GM18861 (cell line): ENCODE results near the gene ZNF281.

Experiments used
- ATAC-seq: cut with Tn5 transposase; IDR thresholded peaks from one replicate; pipeline ENCODE4 v1.9.1; 2021; ENCODE audit not compliant: unreplicated experiment

Gene ZNF281

GRCh38 chr1:200392625-200393185 lies 17.1 kb downstream of the ZNF281 start:
- ATAC-seq = no peak

GRCh38 chr1:200391747-200392146 lies 18.1 kb downstream of the ZNF281 start:
- no peak for ATAC-seq

- ATAC-seq = no peak
Measured at GRCh38 chr1:200388791-200389190, 21.0 kb downstream of the ZNF281 start.

GRCh38 chr1:200386416-200386815 lies 23.4 kb downstream of the ZNF281 start:
- ATAC-seq = no peak

- ATAC-seq = peak; percentile 42
Measured at GRCh38 chr1:200384818-200385390, 24.9 kb downstream of the ZNF281 start.

- no peak for ATAC-seq
Measured at GRCh38 chr1:200381256-200381984, 28.4 kb downstream of the ZNF281 start.

GRCh38 chr1:200380589-200381021 lies 29.2 kb downstream of the ZNF281 start:
- ATAC-seq = peak; percentile 71

GRCh38 chr1:200379940-200380588 lies 29.8 kb downstream of the ZNF281 start:
- ATAC-seq = no peak

- ATAC-seq = no peak
Measured at GRCh38 chr1:200379432-200379757, 30.4 kb downstream of the ZNF281 start.

- ATAC-seq = no peak
Measured at GRCh38 chr1:200378096-200378495, 31.7 kb downstream of the ZNF281 start.

- ATAC-seq = no peak
Measured at GRCh38 chr1:200376528-200376927, 33.3 kb downstream of the ZNF281 start.

- no peak for ATAC-seq
Measured at GRCh38 chr1:200374569-200375295, 35.1 kb downstream of the ZNF281 start.

- ATAC-seq = no peak
Measured at GRCh38 chr1:200373811-200374231, 36.0 kb downstream of the ZNF281 start.

GRCh38 chr1:200372885-200373181 lies 37.0 kb downstream of the ZNF281 start:
- no peak for ATAC-seq

GRCh38 chr1:200372095-200372884 lies 37.5 kb downstream of the ZNF281 start:
- no peak for ATAC-seq

GRCh38 chr1:200369706-200370105 lies 40.1 kb downstream of the ZNF281 start:
- ATAC-seq = no peak

GRCh38 chr1:200369131-200369530 lies 40.7 kb downstream of the ZNF281 start:
- ATAC-seq = no peak

GRCh38 chr1:200368556-200368955 lies 41.3 kb downstream of the ZNF281 start:
- ATAC-seq = no peak

GRCh38 chr1:200367841-200368534 lies 41.8 kb downstream of the ZNF281 start:
- ATAC-seq = no peak

GRCh38 chr1:200366577-200367253 lies 43.1 kb downstream of the ZNF281 start:
- ATAC-seq = no peak
